Fibroblast of the aortic adventitia (primary cell): Measurements from ENCODE around the gene DEFB124. TPM values are rescaled to one million over a fixed set of nuclear protein-coding genes. Genes with fewer than 3 reads are reported as not detected.
"Not testable (repeated sequence)": the region's sequence is repeated elsewhere in the genome, so short reads cannot be mapped to it uniquely, and the experiment has no call there.

Experiments
- DNase-seq: peaks from one replicate; pipeline ENCODE4 v3.0.0-alpha.2; 2010; ENCODE audit warnings: low read depth
- H3K4me3 ChIP-seq: 2 replicates; pipeline ENCODE4 v1.5.1; 2011; ENCODE audit warnings: low read depth, mild to moderate bottlenecking, control low read depth, low read length, moderate library complexity
- total RNA-seq: library from RNA; depleted of rRNA; stranded (reverse); fragments of >200 nt; gene quantifications from 2 replicates; pipeline ENCODE4 v1.2.3, GENCODE V29; 2012; ENCODE audit warnings: low replicate concordance
- TF ChIP-seq, protein P1 (sequence below): IDR thresholded peaks from 2 replicates; pipeline ENCODE4 v1.5.1; 2011; ENCODE audit warnings: mild to moderate bottlenecking, low read length, control low read depth, inconsistent platforms; ENCODE audit not compliant: insufficient read depth

DEFB124 gene
- total RNA-seq, 1 donor: not detected

DNA sequence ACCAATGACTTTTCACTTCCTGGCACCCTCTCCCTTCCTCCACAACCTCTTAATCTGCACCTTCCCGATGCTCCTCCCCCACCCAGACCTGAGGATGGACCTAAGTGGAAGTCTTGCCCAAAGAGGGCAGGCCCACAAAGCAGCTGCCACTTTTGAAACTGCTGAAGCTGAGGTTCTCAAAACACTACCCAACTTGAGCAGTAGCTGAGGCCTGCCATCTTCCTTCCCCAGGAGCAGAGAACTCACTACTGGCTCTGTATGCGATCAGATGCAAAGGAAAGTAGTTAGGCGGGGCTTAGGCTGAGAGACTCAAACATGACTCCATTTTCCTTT is 40.8 kb upstream of the DEFB124 start:
- H3K4me3 ChIP-seq: peak overlapping the region; percentile 98
- no peak for DNase-seq
- TF ChIP-seq, protein P1, sequence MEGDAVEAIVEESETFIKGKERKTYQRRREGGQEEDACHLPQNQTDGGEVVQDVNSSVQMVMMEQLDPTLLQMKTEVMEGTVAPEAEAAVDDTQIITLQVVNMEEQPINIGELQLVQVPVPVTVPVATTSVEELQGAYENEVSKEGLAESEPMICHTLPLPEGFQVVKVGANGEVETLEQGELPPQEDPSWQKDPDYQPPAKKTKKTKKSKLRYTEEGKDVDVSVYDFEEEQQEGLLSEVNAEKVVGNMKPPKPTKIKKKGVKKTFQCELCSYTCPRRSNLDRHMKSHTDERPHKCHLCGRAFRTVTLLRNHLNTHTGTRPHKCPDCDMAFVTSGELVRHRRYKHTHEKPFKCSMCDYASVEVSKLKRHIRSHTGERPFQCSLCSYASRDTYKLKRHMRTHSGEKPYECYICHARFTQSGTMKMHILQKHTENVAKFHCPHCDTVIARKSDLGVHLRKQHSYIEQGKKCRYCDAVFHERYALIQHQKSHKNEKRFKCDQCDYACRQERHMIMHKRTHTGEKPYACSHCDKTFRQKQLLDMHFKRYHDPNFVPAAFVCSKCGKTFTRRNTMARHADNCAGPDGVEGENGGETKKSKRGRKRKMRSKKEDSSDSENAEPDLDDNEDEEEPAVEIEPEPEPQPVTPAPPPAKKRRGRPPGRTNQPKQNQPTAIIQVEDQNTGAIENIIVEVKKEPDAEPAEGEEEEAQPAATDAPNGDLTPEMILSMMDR: no peak

DNA sequence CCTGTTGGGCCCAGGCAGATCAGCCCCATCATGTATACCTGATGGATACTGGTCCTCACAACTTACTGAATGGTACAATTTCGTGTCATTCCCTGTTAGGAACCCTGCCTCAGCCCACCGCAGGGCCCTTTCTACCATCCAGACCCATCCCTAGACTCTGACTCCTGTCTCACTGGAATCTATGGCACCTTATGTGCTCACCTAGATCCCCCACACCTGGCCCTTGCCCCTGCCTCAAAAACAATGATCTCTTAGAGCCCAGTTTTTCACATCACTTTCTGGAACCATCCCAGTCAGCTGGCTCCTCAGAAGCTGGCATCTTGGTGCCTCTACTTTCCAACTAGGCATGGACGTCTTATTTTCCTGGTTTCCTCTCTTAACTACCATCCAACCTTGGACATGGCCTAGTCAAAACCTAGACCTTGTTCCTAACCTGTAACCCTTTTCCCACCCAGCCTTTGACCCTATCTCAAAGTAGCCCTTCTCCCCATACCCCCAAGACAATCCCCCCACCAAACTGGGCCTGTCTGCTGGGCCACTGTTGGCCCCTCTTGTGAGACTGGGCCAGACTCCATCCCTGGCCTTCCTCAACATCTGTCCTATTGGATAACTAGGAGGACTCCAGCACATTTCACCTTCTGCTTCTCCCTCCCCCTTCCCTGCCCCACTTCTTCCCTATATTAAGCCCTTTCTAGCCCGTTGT is 40.3 kb upstream of the DEFB124 start:
- TF ChIP-seq, protein P1: no peak
- no peak for DNase-seq
- peak overlapping the region; percentile 98 for H3K4me3 ChIP-seq

DNA sequence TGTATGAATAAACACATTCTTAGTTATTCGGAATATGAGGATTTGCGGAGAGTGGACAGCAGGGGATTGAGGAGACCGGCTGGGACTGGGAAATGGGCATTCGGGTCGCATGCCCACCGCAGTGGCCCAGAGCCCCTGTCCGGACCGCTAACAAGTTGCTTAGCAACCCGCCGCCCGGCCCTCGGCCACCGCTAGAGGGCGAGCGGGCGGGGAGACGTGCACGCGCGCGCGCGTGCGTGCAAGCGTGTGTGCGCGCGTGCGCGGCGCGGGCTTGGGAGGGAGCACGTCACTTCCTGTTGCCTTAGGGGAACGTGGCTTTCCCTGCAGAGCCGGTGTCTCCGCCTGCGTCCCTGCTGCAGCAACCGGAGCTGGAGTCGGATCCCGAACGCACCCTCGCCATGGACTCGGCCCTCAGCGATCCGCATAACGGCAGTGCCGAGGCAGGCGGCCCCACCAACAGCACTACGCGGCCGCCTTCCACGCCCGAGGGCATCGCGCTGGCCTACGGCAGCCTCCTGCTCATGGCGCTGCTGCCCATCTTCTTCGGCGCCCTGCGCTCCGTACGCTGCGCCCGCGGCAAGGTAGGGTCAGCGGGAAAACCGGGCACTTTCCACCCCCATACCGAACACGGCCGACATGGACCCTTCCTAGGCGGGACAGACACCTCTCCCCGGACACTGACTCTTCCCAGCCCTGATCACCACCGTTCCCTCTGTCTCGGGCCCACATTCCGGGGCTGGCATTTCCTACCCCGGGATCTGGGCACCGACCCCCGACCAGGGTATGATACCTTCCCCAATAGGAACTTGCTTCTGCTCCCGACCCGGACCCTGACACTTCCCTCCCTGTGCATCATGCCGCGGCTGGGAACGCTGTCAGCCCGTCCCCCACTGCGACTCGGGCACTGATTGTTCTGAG is 39.5 kb upstream of the DEFB124 start, which contains the start of gene HM13:
Gene HM13 (plus strand): TSS at position 289 of the 918 bp plus-strand sequence. CDS start 110 bp downstream, at position 399.
- TF ChIP-seq, protein P1: peak; percentile 74
- peak; percentile 92 for DNase-seq
- H3K4me3 ChIP-seq: peak within 1 kb of the TSS; percentile 98

DNA sequence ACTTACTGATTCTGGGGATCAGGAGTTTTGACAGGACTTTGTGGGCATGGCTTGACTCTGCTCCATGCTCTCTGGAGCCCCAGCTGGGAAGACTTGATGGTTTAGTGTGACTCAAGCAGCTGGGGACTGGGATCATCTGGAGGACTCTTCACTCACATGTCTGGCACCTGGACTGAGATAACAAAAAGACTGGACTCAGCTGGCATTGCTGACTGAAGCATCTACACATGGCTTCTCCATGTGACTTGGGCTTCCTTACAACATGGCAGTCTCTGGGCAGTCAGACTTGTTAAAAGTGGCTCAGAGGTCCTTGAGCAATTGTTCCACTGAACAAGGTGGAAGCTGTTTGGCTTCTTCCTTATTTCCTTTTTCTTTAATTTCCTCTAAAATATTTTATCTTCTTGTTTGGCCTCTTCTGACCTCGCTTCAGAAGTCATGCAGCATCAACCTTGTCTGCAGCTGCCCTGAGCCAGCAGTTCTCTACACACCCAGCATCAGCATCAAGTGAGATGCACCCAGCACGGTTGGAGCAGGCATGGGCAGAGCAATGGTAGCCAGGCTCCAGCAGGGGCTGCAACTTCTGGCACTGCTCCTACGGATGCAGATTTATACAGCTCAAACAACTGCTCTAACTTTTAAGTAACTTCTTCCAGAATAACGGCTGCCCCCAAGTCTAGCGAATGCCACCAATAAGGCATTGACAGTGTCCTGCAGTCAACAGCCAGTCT is 33.8 kb upstream of the DEFB124 start:
- no peak for DNase-seq
- TF ChIP-seq, protein P1: no peak
- H3K4me3 ChIP-seq: no peak overlapping the region

DNA sequence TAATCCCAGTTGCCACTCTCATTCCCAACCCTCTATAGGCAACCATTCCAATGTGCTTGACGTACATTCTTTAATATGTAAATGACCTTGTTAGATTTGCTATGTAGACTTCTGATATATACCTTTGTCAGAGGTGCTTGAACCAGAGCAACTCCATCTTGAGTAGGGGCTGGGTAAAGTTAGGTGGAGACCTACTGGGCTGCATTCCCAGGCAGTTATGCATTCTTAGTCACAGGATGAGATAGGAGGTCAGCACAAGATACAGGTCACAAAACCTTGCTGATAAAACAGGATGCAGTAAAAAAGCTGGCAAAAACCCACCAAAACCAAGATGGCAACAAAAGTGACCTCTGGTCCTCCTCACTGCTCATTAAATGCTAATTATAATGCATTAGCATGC is 31.0 kb upstream of the DEFB124 start:
- DNase-seq: no peak
- H3K4me3 ChIP-seq: no peak overlapping the region
- TF ChIP-seq, protein P1: no peak

DNA sequence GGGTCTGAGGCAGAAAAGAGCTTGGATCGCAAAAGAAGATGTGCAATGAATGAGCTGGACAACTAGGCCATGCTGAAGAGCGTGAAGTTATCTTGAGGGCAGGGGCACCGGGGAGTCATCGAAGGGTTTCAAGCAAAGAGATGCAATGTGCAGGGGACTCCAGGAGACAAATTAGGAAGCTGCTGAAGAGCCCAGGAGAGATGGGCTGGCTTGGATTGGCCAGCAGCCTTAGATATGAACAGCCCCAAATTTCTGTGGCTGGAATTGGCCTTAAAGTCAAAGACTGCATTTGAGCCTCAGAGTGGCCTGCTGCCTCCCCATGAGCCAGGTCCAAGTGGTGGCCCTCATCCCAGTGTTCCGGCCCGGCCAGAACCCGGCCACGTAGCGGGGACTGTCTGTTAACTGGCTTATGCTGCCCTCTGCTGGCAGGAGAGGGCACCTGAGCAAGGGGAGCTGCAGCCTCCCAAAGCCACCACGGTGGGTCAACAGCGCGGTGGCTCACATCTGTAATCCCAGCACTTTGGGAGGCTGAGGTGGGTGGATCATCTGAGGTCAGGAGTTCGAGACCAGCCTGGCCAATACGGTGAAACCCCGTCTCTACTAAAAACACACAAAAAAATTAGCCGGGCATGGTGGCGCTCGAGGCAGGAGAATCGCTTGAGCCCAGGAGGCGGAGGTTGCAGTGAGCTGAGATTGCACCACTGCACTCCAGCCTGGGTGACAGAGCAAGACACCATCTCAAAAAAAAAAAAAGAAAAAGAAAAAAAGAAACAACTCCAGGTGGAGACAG is 28.2 kb upstream of the DEFB124 start:
- not testable (repeated sequence) for H3K4me3 ChIP-seq
- TF ChIP-seq, protein P1: peak; percentile 95
- DNase-seq: peak; percentile 84
